Glutamatergic neuron (in vitro differentiated cells): ENCODE measurements around the gene CYP2A6. TPM values are rescaled to one million over a fixed set of nuclear protein-coding genes. Genes with fewer than 3 reads are reported as not detected.
"Not testable (repeated sequence)": the region's sequence is repeated elsewhere in the genome, so short reads cannot be mapped to it uniquely, and the experiment has no call there.

Source experiments
- DNase-seq: peaks from one replicate; pipeline ENCODE4 v3.0.0; 2022
- H3K27ac Mint-ChIP-seq: one replicate; pipeline ENCODE4 v1.8.0; 2020; ENCODE audit warnings: mild to moderate bottlenecking, mixed read lengths, inconsistent platforms; ENCODE audit not compliant: unreplicated experiment
- H3K27me3 Mint-ChIP-seq: one replicate; pipeline ENCODE4 v1.8.0; 2020; ENCODE audit warnings: mild to moderate bottlenecking, moderate library complexity, mixed read lengths, inconsistent platforms; ENCODE audit not compliant: unreplicated experiment
- H3K36me3 Mint-ChIP-seq: one replicate; pipeline ENCODE4 v1.8.0; 2020; ENCODE audit warnings: mild to moderate bottlenecking, mixed read lengths, inconsistent platforms; ENCODE audit not compliant: unreplicated experiment
- H3K4me1 Mint-ChIP-seq: one replicate; pipeline ENCODE4 v1.8.0; 2020; ENCODE audit warnings: mild to moderate bottlenecking, low read depth, mixed read lengths, inconsistent platforms; ENCODE audit not compliant: unreplicated experiment
- H3K4me3 Mint-ChIP-seq: one replicate; pipeline ENCODE4 v1.8.0; 2020; ENCODE audit warnings: mild to moderate bottlenecking, mixed read lengths, inconsistent platforms; ENCODE audit not compliant: unreplicated experiment
- H3K9me3 Mint-ChIP-seq: one replicate; pipeline ENCODE4 v1.8.0; 2020; ENCODE audit warnings: mild to moderate bottlenecking, moderate library complexity, mixed read lengths, inconsistent platforms; ENCODE audit not compliant: unreplicated experiment
- CTCF ChIP-seq: fragments of 200-600 bp; sonication (generic); IDR thresholded peaks from one replicate; pipeline ENCODE4 v1.5.0; 2021; ENCODE audit not compliant: partially characterized antibody, unreplicated experiment
- total RNA-seq: library from RNA; stranded (reverse); fragmentation: NEBNext Ultra II Directional; extraction: Animal tissue kit (Norgen Biotek cat#: 25700); gene quantifications from one replicate; pipeline ENCODE4 v1.2.1, GENCODE V29; 2021; ENCODE audit not compliant: unreplicated experiment

The CYP2A6 gene
- total RNA-seq, 1 donor from 2014 or later, result not detected

DNA sequence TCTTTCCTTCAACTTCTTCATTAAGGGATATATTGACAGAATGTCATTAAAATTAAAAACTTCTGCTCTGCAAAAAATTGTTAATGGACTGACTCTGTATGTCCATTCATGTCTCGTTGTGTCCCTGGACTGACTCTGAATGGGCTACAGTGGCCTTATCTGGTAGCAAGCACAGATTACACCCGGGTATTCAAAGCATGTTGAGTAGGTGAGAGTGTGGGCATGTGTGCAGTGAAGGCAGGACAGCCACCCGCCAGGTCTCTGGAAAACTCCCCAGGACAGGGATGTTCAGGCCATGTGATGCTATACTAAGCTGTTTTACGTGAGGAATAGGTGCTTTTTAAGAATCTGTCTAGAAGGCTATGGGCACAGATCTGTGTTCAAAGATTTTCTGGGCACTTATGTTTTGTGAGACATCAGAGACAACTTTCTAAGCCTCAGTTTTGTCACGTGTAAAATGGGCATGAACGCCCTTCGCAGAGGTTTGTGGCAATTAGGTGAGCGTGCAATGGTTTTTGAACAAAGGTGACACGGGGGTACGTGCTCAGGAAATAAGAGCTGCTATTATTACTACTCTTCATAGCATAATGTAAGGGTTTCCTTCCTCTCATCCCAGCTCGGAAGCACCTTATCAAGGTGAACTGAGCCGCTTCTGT lies 7.1 kb downstream of the CYP2A6 start:
- H3K27ac Mint-ChIP-seq, H3K4me1 Mint-ChIP-seq, H3K9me3 Mint-ChIP-seq, H3K27me3 Mint-ChIP-seq, H3K36me3 Mint-ChIP-seq, DNase-seq: not testable (repeated sequence)
- peak overlapping the region; percentile 46 for H3K4me3 Mint-ChIP-seq

DNA sequence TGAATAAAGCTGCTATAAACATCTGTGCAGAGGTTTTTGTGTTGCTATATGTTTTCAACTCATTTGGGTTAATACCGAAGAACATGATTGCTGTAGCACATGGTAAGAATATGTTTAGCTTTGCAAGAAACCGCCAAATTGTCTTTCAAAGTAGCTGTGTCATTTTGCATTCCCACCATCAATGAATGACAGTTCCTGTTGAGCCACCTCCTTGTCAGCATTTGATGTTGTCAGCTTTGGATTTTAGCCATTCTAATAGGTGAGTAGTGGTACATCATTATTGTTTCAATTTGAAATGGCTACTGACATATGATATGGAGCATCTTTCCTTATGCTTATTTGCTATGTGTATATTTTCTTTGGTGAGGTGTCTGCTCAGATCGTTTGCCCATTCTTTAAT lies 8.2 kb downstream of the CYP2A6 start:
- H3K27me3 Mint-ChIP-seq, H3K4me1 Mint-ChIP-seq, H3K36me3 Mint-ChIP-seq, DNase-seq, H3K4me3 Mint-ChIP-seq, H3K9me3 Mint-ChIP-seq, H3K27ac Mint-ChIP-seq: not testable (repeated sequence)

GRCh38 chr19:40838477-40838876 lies 11.8 kb downstream of the CYP2A6 start:
- H3K36me3 Mint-ChIP-seq, DNase-seq: not testable (repeated sequence)

DNA sequence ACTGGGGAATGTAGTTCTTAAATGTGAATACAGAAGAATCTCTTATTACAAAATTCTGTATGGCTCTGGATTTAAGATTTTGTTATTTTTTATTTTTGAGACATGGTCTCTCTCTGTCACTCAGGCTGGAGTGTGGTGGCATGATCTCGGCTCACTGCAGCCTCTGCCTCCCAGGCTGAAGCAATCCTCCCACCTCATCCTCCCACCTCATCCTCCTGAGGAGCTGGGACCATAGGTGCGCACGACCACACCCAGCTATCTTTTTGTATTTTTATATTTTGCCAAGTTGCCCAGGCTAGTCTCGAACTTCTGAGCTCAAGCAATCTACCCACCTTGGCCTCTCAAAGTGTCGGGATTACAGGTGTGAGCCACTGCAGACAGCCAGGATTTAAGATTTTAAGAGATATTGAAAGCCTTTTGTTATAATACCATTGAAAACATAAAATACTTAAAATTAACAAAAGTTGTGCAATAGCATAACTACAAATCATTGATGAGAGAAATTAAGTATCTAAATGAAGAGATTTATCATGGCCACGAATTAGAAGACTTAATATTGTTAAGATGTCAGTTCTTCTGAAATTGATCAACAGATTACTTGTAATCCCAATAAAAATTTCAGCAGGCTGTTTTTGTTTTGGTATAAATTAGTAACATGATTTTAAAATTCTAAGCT lies 13.4 kb downstream of the CYP2A6 start:
- no peaks in the 10 kb centered on the region for H3K9me3 Mint-ChIP-seq
- no peak overlapping the region for H3K27ac Mint-ChIP-seq
- H3K27me3 Mint-ChIP-seq, result peaks cover 4% of the 10 kb centered on the region
- TF ChIP-seq CTCF, result no peak
- no peak for DNase-seq
- no peaks in the 10 kb centered on the region for H3K36me3 Mint-ChIP-seq
- H3K4me1 Mint-ChIP-seq, result no peaks in the 10 kb centered on the region
- H3K4me3 Mint-ChIP-seq, result no peak overlapping the region

More at GRCh38 chr19:40838477-40838876, 11.8 kb downstream of the CYP2A6 start:
- H3K27me3 Mint-ChIP-seq, H3K4me1 Mint-ChIP-seq, H3K4me3 Mint-ChIP-seq, H3K27ac Mint-ChIP-seq, H3K9me3 Mint-ChIP-seq: not testable (repeated sequence)

GRCh38 chr19:40833728-40834533 lies 16.3 kb downstream of the CYP2A6 start:
- H3K36me3 Mint-ChIP-seq, H3K27me3 Mint-ChIP-seq, H3K4me3 Mint-ChIP-seq, DNase-seq, H3K27ac Mint-ChIP-seq, H3K9me3 Mint-ChIP-seq, H3K4me1 Mint-ChIP-seq: not testable (repeated sequence)

- not testable (repeated sequence) for H3K27me3 Mint-ChIP-seq, H3K9me3 Mint-ChIP-seq, H3K27ac Mint-ChIP-seq, DNase-seq, H3K4me1 Mint-ChIP-seq, H3K36me3 Mint-ChIP-seq, H3K4me3 Mint-ChIP-seq
Observed at GRCh38 chr19:40832431-40832790, 17.8 kb downstream of the CYP2A6 start.

- Mint-ChIP-seq H3K27ac (no peak overlapping the region), H3K4me3 (no peak overlapping the region), H3K36me3 (peaks cover 7% of the 10 kb centered on the region), H3K9me3 (no peaks in the 10 kb centered on the region), H3K27me3 (peaks cover 5% of the 10 kb centered on the region), H3K4me1 (no peaks in the 10 kb centered on the region)
- DNase-seq, result no peak
- no peak for TF ChIP-seq CTCF
Observed at GRCh38 chr19:40831502-40832430, 18.5 kb downstream of the CYP2A6 start.

GRCh38 chr19:40830741-40831140 lies 19.5 kb downstream of the CYP2A6 start:
- H3K4me3 Mint-ChIP-seq, DNase-seq, H3K36me3 Mint-ChIP-seq, H3K9me3 Mint-ChIP-seq, H3K27ac Mint-ChIP-seq, H3K27me3 Mint-ChIP-seq, H3K4me1 Mint-ChIP-seq: not testable (repeated sequence)
